Small intestine (tissue), 7 donors: Measurements from ENCODE around the gene RPA1. TPM values are rescaled to one million over a fixed set of nuclear protein-coding genes. Genes with fewer than 3 reads are reported as not detected.
"Not testable (repeated sequence)": the region's sequence is repeated elsewhere in the genome, so short reads cannot be mapped to it uniquely, and the experiment has no call there.

Source experiments
- DNase-seq, 2 donors: peaks; one replicate each; pipeline versions ENCODE4 v3.0.0 to v3.0.0-alpha.2; 2013
- FAIRE-seq: peaks from 2 replicates; lab custom pipeline; 2012; peaks lifted over from hg19 to GRCh38; lab: Jason Lieb, UNC
- H3K27ac ChIP-seq, 3 donors: one replicate each; pipeline ENCODE4 v1.5.1; 2013; ENCODE audit warnings: low read length in 2 of 3, mild to moderate bottlenecking in 2 of 3, control low read depth in 1 of 3, inconsistent platforms in 1 of 3, low read depth in 1 of 3, moderate library complexity in 1 of 3
- H3K27me3 ChIP-seq, 3 donors: one replicate each; pipeline ENCODE4 v1.6.1; 2013; ENCODE audit warnings: low read length in 3 of 3, inconsistent platforms in 1 of 3; ENCODE audit not compliant: control insufficient read depth in 3 of 3, insufficient read depth in 3 of 3
- H3K36me3 ChIP-seq, 3 donors: one replicate each; pipeline ENCODE4 v1.6.1; 2013; ENCODE audit warnings: low read length in 3 of 3, inconsistent platforms in 1 of 3, low read depth in 1 of 3, mild to moderate bottlenecking in 1 of 3, moderate library complexity in 1 of 3; ENCODE audit not compliant: control insufficient read depth in 3 of 3, insufficient read depth in 2 of 3
- H3K4me1 ChIP-seq, 3 donors: one replicate each; pipeline ENCODE4 v1.6.1; 2013; ENCODE audit warnings: low read length in 2 of 3, inconsistent platforms in 1 of 3, low read depth in 1 of 3, mild to moderate bottlenecking in 1 of 3, moderate library complexity in 1 of 3; ENCODE audit not compliant: control insufficient read depth in 3 of 3, insufficient read depth in 2 of 3
- H3K4me3 ChIP-seq, 3 donors: one replicate each; pipeline ENCODE4 v1.5.1; 2013; ENCODE audit warnings: low read length in 3 of 3, control low read depth in 1 of 3, inconsistent platforms in 1 of 3, low read depth in 1 of 3, mild to moderate bottlenecking in 1 of 3, moderate library complexity in 1 of 3
- H3K9me3 ChIP-seq, 2 donors: one replicate each; pipeline ENCODE4 v1.6.1; 2013; ENCODE audit warnings: low read depth in 1 of 2, low read length in 1 of 2; ENCODE audit not compliant: control insufficient read depth in 2 of 2, insufficient read depth in 1 of 2
- WGBS, 3 donors: extraction: QIAGEN DNeasy Blood & Tissue Kit; methylation state at CpG; one replicate each; pipeline ENCODE4 v1.1.7; 2013; 5-methylcytosine and 5-hydroxymethylcytosine counted together
- polyA plus RNA-seq, 4 donors: library from polyadenylated mRNA; stranded (reverse) in 3 of 4; unstranded in 1 of 4; fragments of 200-250 nt in 3 of 4; fragments of 120-200 nt in 1 of 4; gene quantifications; one replicate each; pipeline versions ENCODE4 v1.2.1 to v1.2.3, GENCODE V29; 2013
- donor health status: healthy with polysubstance abuse.
- donor health status: control.
- donor health status: control.
- donor health status: Bipolar disorder and iron deficiency.
- donor health status: healthy.

RPA1 gene
- polyA plus RNA-seq, 4 donors: 21.2 to 68.8 (median 27.3) TPM

DNA sequence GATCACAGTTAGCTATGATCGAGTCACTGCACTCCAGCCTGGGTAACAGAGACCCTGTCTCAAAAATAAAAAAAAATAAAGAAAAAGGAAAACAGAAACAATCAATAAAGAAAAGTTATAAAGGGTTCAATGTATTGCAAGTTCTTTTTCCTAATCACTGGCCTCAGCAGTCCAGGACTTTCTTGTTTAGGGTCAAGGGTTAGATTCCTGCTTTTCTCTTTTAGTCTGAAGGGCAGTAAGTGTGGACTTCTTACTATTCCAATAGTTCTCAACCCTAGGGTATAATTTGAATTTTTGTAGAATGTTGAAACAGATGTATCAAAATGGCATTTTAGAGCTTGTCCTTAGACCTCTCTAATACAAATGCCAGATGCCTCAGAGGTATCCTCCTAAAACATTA is 27.4 kb upstream of the RPA1 start:
- Histone ChIP-seq H3K27ac (no peak overlapping the region), H3K4me1 (peaks cover 0 to 13% (median 2%) of the 10 kb centered on the region in 3 donors), H3K27me3 (no peaks in the 10 kb centered on the region), H3K36me3 (peaks cover 5 to 74% (median 8%) of the 10 kb centered on the region in 3 donors), H3K4me3 (no peak overlapping the region), H3K9me3 (no peaks in the 10 kb centered on the region)
- FAIRE-seq (no peak), DNase-seq (no peak)
- 93 to 98% (median 95%) methylated on average over 1 of the region's 1 CpG for WGBS, 3 donors

DNA sequence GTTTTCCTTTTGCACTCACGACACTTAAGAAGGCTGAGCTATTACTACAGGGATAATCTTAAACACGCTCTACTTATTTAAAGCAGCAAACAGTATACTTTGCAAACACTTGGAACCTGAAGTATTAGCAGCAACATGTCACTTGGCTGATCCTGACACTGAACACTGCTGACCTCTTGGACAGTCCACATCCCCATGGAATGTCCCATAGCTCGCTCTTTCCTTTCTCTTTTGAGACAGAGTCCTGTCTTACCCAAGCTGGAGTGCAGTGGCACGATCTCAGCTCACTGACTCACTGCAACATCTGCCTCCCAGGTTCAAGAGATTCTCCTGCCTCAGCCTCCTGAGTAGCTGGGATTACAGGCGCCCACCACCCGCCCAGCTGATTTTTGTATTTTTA is 26.5 kb upstream of the RPA1 start:
- H3K4me1 ChIP-seq: peaks cover 0 to 16% (median 3%) of the 10 kb centered on the region in 3 donors
- DNase-seq (no peak), FAIRE-seq (no peak)
- WGBS, 3 donors: 89 to 97% (median 96%) methylated on average over 6 of the region's 6 CpGs
- no peaks in the 10 kb centered on the region for H3K9me3 ChIP-seq
- H3K27me3 ChIP-seq: no peaks in the 10 kb centered on the region
- H3K36me3 ChIP-seq: peaks cover 2 to 72% (median 8%) of the 10 kb centered on the region in 3 donors
- no peak overlapping the region for H3K27ac ChIP-seq
- H3K4me3 ChIP-seq: no peak overlapping the region

DNA sequence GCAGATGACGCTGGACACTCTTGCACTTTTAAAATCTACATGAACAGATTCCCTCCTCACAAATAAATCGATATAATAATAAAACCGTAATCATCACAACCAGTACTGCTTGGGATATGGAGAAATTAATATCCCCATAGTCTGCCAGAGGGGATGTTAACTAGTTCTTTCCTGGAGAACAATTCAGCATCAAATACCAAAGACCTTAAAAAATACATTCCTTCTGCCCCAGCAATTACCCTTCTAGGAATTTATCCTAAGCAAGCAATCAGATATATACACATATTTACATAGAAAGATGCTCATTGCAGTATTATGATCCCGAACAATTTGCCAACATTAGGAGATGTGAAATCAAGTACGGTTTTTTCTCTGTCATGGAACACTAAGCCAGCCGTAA is 21.9 kb upstream of the RPA1 start:
- FAIRE-seq (no peak), DNase-seq (no peak)
- WGBS, 3 donors: 25 to 71% (median 53%) methylated on average over 6 of the region's 6 CpGs

DNA sequence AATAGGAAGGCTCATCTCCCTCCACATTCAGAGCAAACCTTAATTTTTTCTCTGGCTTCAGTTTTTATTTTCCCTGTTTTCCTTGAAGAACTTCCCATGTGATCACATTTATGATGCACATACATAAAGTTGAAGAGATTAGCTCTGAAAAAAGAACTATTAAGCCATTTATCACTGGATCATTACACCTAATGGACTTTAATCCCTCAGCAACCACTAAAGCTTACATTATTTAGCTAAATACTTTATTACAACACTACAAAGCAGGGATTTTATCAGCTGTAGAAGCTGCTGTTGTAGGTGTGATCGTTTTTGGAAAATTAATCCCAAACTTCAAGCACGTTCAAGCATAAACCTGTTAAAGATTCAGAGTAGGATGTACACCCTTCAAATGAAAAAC is 21.2 kb upstream of the RPA1 start:
- Histone ChIP-seq H3K9me3 (no peaks in the 10 kb centered on the region), H3K27me3 (no peaks in the 10 kb centered on the region), H3K4me1 (peaks cover 0 to 37% (median 4%) of the 10 kb centered on the region in 3 donors), H3K36me3 (peaks cover 2 to 59% (median 2%) of the 10 kb centered on the region in 3 donors), H3K4me3 (no peak overlapping the region), H3K27ac (peak overlapping the region; percentile 88 to 94 (median 88))
- FAIRE-seq: peak; percentile 96
- WGBS, 3 donors: 11 to 59% (median 24%) methylated on average over 2 of the region's 2 CpGs
- DNase-seq: peak; percentile 81 to 84

More for the DNA sequence above, 21.9 kb upstream of the RPA1 start:
- H3K27ac ChIP-seq: peak overlapping the region; percentile 37 to 94 (median 44)
- no peaks in the 10 kb centered on the region for H3K27me3 ChIP-seq
- H3K9me3 ChIP-seq: no peaks in the 10 kb centered on the region
- H3K4me3 ChIP-seq: no peak overlapping the region
- peaks cover 2 to 62% (median 2%) of the 10 kb centered on the region in 3 donors for H3K36me3 ChIP-seq
- H3K4me1 ChIP-seq: peaks cover 0 to 37% (median 4%) of the 10 kb centered on the region in 3 donors

DNA sequence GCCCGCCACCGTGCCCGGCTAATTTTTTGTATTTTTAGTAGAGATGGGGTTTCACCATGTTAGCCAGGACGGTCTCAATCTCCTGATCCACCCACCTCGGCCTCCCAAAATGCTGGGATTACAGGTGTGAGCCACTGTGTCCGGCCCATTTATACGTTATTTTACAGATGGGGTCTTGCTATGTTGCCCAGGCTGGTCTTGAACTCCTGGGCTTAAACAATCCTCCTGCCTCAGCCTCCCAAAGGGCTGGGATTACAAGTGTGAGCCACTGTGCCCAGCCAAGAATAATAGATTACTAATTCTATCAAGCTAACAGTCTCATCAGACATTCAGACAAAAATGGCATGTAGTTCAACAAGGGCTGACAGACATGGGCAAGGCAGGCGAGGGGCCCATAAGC is 20.0 kb upstream of the RPA1 start:
- Histone ChIP-seq H3K36me3 (peaks cover 0 to 57% (median 2%) of the 10 kb centered on the region in 3 donors), H3K27ac (peak overlapping the region; percentile 12 to 87 (median 14))
- FAIRE-seq: not testable (repeated sequence)

DNA sequence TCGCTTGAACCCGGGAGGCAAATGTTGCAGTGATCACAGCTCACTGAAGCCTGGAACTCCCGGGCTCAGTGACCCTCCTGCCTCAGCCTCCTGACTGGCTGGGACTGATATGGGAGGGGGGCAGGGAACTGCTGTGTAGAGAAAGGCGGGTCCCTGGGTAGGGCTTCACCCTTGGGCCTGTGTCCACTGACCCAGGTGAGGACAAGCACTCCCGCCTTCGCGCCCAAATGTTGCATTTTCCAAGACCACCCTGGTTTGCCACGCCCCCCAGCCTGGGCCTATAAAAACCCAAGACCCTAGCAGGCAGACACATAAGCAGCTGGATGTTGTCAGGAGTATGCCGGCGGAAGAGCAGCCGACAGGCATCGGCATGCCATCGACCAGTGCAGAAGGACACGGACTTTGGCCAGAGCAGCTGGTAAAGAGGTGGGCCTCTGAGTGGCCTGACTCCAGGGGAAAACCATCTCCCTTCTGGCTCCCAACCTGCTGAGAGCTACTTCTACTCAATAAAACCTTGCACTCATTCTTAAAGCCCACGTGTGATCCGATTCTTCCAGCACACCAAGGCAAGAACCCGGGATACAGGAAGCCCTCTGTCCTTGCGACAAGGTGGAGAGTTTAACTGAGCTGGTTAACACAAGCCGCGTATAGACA is 19.2 kb upstream of the RPA1 start:
- H3K36me3 ChIP-seq: peaks cover 0 to 52% (median 2%) of the 10 kb centered on the region in 3 donors
- no peak overlapping the region for H3K4me3 ChIP-seq
- no peaks in the 10 kb centered on the region for H3K9me3 ChIP-seq
- H3K27ac ChIP-seq: peak overlapping the region; percentile 34 to 87 (median 71)
- 27 to 65% (median 44%) methylated on average over 20 of the region's 20 CpGs for WGBS, 3 donors
- peaks cover 0 to 37% (median 4%) of the 10 kb centered on the region in 3 donors for H3K4me1 ChIP-seq
- DNase-seq (peak; percentile 82 to 91), FAIRE-seq (no peak)
- no peaks in the 10 kb centered on the region for H3K27me3 ChIP-seq

More for the DNA sequence above, 20.0 kb upstream of the RPA1 start:
- not testable (repeated sequence) for H3K4me3 ChIP-seq, H3K27me3 ChIP-seq, H3K9me3 ChIP-seq, DNase-seq
- peaks cover 0 to 37% (median 4%) of the 10 kb centered on the region in 3 donors for H3K4me1 ChIP-seq
- 88 to 92% (median 92%) methylated on average over 8 of the region's 8 CpGs for WGBS, 3 donors

DNA sequence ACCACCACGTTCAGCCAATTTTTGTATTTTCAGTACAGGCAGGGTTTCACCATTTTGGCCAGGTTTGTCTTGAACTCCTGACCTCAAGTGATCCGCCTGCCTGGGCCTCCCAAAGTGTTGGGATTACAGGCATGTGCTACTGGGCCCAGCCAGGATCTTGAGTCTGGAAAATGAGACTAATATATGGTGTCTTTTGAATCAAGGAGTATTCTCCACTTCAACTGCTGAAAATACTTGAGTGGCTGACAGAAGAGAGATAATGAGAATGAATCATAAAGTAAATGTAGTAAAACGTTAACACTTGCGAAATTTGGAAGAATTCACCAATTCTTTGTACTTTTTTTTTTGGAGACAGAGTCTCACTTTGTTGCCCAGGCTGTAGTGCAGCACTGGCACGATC is 16.7 kb upstream of the RPA1 start:
- Histone ChIP-seq H3K27ac (no peak overlapping the region), H3K27me3 (no peaks in the 10 kb centered on the region), H3K4me3 (no peak overlapping the region), H3K4me1 (peaks cover 0 to 30% (median 1%) of the 10 kb centered on the region in 3 donors), H3K36me3 (peaks cover 0 to 46% (median 2%) of the 10 kb centered on the region in 3 donors), H3K9me3 (no peaks in the 10 kb centered on the region)
- DNase-seq (no peak), FAIRE-seq (no peak)
- 66 to 78% (median 74%) methylated on average over 5 of the region's 5 CpGs for WGBS, 3 donors

DNA sequence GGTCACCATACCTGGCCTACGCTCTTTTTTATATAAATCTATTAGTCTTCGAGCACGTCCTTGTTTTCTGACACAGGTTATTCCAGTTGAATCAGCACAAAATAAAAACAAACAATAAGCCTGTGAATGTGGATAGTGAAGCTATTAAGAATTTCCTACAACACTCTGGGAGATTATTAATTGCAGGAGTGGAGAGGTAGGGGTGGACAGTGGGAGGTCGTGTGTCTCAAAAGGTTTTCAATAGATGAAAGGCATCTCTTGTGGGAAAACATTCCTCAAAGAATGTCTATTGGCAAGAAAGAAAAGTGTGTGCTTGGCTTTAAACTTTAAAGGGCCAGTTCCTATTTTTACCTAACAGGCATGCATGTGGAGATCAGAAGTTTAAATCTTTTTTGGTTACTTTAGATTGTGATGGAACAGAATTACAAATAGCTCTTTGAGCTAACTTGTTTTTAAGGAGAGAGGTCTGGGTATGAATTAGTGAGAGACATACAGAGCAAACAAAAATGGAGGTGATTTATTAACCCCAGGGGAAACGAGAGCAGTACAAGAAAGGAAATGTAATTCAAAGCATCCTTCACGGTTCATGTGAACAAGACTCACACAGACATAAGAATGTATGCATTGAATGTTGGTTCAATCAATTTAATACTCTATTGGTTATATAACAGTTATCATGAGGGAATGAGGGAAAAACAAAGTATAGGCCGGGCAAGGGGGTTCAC is 9.1 kb upstream of the RPA1 start:
- no peak for FAIRE-seq
- no peaks in the 10 kb centered on the region for H3K27me3 ChIP-seq
- H3K36me3 ChIP-seq: peaks cover 0 to 43% (median 4%) of the 10 kb centered on the region in 3 donors
- no peaks in the 10 kb centered on the region for H3K4me1 ChIP-seq
- WGBS, 3 donors: 68 to 80% (median 78%) methylated on average over 7 of the region's 7 CpGs
- H3K27ac ChIP-seq: no peak overlapping the region
- no peaks in the 10 kb centered on the region for H3K9me3 ChIP-seq
- DNase-seq: no peak
- H3K4me3 ChIP-seq: no peak overlapping the region
